Activated CD4-positive, alpha-beta T cell treated with anti-CD3 and anti-CD28 coated beads, Interleukin-2, amount 50 U/mL, for 4 hours (primary cell): ENCODE results near the gene TECR.
"Not testable (repeated sequence)": the region's sequence is repeated elsewhere in the genome, so short reads cannot be mapped to it uniquely, and the experiment has no call there.

Experiments
- DNase-seq, 2 experiments: peaks; one replicate each; pipeline ENCODE4 v3.0.0-alpha.2; 2020

The TECR gene

DNA sequence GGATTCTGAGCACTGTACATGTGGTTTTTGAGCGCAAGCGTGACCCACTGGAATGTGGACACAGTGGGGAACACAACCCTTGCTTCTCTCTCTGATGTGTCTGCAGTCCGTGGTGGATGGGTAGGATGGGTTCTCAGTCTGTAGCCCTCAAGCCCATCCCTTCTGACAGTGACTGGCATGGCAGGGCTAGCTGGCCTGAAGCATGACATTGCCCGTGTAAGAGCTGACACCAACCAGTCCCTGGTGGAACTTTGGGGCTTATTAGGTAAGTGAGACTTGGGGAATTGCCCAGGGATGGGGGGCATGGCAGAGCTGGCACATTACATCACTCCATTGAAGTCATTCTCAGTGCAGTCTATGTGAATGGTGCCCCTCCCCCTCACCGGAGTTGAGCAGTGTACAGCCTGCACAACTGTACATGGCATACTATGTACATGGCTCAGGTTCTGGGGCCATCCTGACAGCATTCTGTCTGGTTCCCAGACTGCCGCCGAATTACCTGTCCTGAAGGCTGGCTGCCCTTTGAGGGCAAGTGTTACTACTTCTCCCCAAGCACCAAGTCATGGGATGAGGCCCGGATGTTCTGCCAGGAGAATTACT is 70.3 kb downstream of the TECR start:
- DNase-seq: no peak

DNA sequence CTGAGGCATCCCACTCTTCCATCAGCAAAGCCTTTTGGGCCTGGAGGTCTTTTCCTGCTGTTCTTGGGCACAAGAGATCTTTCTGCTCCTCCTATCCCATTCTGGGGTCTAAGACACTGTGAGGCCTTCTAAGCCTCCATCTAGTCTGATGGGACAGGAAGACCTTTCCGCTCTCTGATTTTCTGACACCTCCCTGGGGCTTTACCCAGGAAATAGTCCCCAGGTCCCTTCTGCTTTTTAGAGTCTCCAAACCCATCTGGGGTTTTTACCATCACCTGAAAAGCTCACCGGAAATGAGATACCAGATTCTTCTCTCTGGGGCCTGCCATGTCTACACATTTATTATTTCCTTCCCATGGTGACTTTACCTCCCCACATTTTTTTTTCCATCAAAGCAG is 74.6 kb downstream of the TECR start:
- no peak for DNase-seq

DNA sequence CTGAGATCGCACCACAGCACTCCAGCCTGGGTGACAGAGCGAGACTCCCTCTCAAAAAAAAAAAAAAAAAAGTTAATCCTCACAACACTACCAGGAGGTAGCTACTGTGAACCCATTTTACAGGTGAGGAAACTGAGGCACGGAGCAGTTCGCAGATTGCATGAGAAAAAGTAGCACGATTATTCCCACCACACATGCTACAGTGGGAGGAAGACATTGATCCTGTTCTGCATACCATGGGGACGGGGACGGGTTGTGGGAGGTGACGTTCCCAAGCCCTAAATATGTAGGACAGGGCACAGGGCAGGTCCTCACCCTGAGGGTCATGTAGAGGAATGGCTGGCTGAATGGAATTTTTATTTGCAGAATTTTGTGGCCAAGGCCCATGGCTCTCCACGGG is 77.2 kb downstream of the TECR start:
- DNase-seq: no peak

DNA sequence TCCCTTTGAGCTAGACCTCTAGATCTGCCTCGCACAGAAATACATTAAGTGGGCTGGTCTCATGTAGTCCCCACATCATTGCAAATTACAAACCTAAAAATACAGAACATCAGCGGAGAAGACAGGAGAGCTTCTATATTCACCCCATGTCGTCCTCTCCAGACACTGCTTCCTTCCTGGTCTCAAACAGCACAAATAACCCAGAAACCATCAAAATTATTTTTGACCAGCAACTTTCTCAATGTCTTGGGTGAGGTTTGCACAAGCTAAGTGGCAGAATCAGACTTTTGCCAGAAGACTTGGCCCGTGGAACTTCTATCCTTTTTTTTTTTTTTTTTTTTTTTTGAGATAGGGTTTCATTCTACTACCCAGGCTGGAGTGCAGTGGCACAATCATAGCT is 81.7 kb downstream of the TECR start:
- DNase-seq: no peak

DNA sequence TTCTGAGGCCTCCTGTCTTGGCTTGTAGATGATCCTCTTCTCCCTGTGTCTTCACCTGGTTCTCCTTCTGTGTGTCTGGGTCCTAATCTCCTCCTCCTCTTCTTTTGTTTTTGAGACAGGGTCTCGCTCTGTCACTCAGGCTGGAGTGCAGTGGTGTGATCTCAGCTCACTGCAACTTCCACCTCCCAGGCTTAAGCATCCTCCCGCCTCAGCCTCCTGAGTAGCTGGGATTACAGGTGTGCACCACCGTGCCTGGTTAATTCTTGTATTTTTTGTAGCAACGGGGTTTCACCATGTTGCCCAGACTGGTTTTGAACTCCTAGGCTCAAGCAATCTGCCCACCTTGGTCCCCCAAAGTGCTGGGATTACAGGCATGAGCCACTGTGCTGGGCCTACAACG is 82.8 kb downstream of the TECR start:
- DNase-seq: not testable (repeated sequence)

DNA sequence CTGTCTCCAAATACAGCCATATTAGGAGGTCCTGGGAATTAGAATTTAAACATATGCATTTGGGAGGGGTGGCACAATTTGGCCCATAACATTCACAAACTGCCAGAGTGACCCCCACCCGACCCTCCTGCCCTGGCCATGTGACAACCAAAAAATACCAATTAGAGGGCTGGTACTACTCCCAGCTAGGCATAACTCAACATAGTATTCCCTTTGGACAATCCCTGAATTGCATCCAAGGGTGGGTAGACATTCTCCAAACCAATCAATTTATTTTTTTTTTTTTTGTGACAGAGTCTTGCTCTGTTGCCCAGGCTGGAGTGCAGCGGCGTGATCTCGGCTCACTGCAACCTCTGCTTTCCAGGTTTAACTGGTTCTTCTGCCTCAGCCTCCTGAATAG is 83.3 kb downstream of the TECR start:
- DNase-seq: no peak

DNA sequence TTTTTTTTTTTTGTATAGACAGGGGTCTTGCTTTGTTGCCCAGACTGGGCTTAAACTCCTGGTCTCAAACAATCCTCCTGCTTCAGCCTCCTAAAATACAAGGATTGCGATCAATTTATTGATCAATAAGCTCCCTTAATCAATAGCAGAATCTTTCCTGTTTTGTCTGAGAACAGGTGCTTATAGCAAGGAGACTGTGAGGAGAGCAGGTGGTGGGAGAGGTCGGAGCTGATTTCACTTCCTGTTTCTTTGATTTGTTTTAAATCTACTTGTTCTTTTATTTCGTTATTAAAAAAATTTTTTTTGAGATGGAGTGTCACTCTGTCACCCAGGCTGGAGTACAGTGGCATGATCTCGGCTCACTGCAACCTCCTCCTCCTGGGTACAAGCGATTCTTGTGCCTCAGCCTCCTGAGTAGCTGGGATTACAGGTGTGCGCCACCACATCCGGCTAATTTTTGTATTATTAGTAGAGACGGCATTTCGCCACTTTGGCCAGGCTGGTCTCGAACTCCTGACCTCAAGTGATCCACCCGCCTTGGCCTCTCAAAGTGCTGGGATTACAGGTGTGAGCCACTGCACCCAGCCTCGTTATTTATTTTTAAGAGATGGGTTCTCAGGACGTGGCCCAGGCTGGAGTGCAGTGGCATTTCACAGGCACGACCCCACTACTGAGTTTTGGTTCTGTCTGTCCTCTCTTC is 84.2 kb downstream of the TECR start:
- not testable (repeated sequence) for DNase-seq

DNA sequence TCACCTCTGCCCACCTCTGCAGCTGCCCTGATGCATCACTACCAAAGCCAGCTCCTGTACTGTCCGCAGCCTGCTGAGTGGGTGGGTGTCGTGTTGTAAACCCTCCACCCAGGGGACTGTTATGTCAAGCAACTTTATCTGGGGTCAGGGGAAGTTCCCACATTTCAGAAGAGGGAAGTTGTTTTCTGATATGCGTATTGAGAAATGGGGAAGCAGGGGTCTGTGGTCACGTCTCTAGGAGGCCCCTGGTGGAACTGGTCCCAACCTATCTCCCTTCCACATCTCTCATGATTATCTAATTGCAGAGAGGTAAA is 84.7 kb downstream of the TECR start:
- no peak for DNase-seq
